Measurements from ENCODE around the gene BMERB1. TPM values are rescaled to one million over a fixed set of nuclear protein-coding genes. Genes with fewer than 3 reads are reported as not detected.

The BMERB1 gene
- total RNA-seq, 1 donor from 2014 or later, result 20.1 TPM

DNA sequence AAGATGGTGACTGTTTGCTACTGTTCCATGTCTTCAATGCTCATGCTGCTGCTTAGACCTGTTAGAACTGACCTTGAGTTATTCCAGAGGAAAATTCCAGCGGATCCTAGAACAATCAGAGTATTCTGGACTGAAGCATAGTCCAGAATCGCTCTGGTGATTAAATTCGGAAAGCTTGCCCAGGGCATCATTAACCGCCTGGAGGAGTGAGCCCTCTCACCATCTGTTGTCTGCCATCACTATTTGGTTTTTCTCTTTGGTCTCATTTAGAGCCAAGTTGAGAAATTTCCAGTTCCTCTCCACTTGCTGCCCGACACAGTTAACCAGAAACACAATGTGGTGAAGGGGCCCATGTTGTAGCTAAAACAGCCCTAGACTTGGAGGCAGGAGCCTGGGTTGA lies 104.1 kb downstream of the BMERB1 start:
- H3K9me3 Mint-ChIP-seq (ENCODE audit: unreplicated experiment), result peaks cover 4% of the 10 kb centered on the region
- no peaks in the 10 kb centered on the region for H3K4me1 Mint-ChIP-seq (ENCODE audit: low read depth, unreplicated experiment)

DNA sequence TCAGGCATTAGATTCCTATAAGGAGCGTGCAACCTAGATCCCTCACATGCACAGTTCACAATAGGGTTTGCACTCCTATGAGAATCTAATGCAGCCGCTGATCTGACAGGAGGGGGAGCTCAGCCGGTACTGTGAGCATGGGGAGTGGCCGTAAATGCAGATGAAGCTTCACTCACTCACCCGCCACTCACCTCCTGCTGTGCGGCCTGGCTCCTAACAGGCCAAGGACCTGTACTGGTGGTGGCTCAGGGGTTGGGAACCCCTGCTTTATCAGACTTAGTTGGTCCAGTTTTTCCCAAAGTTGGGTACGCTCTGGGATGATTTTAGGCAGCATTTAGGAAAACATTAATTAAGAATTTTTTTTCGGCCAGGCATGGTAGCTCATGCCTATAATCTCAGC lies 104.8 kb downstream of the BMERB1 start:
- no peaks in the 10 kb centered on the region for H3K36me3 ChIP-seq (ENCODE audit: insufficient read depth, low read length)
- Mint-ChIP-seq H3K27ac (ENCODE audit: unreplicated experiment) (no peak overlapping the region), H3K27me3 (ENCODE audit: low read depth, unreplicated experiment) (no peaks in the 10 kb centered on the region), H3K4me1 (ENCODE audit: low read depth, unreplicated experiment) (no peaks in the 10 kb centered on the region), H3K4me3 (ENCODE audit: unreplicated experiment) (no peak overlapping the region), H3K9me3 (ENCODE audit: unreplicated experiment) (peaks cover 4% of the 10 kb centered on the region), H3K36me3 (ENCODE audit: low read depth, unreplicated experiment) (peaks cover 11% of the 10 kb centered on the region)
- H3K9me3 ChIP-seq (ENCODE audit: insufficient read depth, low read depth, low read length), result no peaks in the 10 kb centered on the region
- DNase-seq (ENCODE audit: low read depth), result no peak
- no peaks in the 10 kb centered on the region for H3K4me1 ChIP-seq (ENCODE audit: insufficient read depth, low read length)
- no peak for TF ChIP-seq EZH2 (IDR thresholded peaks at IDR 0.05; ENCODE audit: insufficient read depth, low read length)
- TF ChIP-seq, protein P1, sequence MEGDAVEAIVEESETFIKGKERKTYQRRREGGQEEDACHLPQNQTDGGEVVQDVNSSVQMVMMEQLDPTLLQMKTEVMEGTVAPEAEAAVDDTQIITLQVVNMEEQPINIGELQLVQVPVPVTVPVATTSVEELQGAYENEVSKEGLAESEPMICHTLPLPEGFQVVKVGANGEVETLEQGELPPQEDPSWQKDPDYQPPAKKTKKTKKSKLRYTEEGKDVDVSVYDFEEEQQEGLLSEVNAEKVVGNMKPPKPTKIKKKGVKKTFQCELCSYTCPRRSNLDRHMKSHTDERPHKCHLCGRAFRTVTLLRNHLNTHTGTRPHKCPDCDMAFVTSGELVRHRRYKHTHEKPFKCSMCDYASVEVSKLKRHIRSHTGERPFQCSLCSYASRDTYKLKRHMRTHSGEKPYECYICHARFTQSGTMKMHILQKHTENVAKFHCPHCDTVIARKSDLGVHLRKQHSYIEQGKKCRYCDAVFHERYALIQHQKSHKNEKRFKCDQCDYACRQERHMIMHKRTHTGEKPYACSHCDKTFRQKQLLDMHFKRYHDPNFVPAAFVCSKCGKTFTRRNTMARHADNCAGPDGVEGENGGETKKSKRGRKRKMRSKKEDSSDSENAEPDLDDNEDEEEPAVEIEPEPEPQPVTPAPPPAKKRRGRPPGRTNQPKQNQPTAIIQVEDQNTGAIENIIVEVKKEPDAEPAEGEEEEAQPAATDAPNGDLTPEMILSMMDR (IDR thresholded peaks at IDR 0.05; ENCODE audit: insufficient read depth, low read depth, low read length), result no peak
- no peak overlapping the region for H3K4me3 ChIP-seq (ENCODE audit: insufficient read depth, low read depth, low read length)
- H3K27me3 ChIP-seq (ENCODE audit: insufficient read depth, low read length), result no peaks in the 10 kb centered on the region
- peaks cover 15% of the 10 kb centered on the region for H4K20me1 ChIP-seq (ENCODE audit: insufficient read depth, low read length)
- H2AFZ ChIP-seq (ENCODE audit: low read depth, low read length), result no peak overlapping the region
- H3K27ac ChIP-seq (ENCODE audit: low read depth, low read length), result no peak overlapping the region
- H3K79me2 ChIP-seq (ENCODE audit: insufficient read depth, low read length), result no peaks in the 10 kb centered on the region
- no peak for FAIRE-seq
- no peak overlapping the region for H3K9ac ChIP-seq (ENCODE audit: low read length)
- H3K4me2 ChIP-seq (ENCODE audit: low read length), result no peak overlapping the region

More for the DNA sequence above, 104.1 kb downstream of the BMERB1 start:
- H3K4me3 Mint-ChIP-seq (ENCODE audit: unreplicated experiment), result no peak overlapping the region
- no peak overlapping the region for H3K9ac ChIP-seq (ENCODE audit: low read length)
- no peak overlapping the region for H2AFZ ChIP-seq (ENCODE audit: low read depth, low read length)
- no peak for TF ChIP-seq EZH2 (IDR thresholded peaks at IDR 0.05; ENCODE audit: insufficient read depth, low read length)
- TF ChIP-seq, protein P1 (IDR thresholded peaks at IDR 0.05; ENCODE audit: insufficient read depth, low read depth, low read length), result no peak
- no peaks in the 10 kb centered on the region for H3K36me3 ChIP-seq (ENCODE audit: insufficient read depth, low read length)
- H3K4me1 ChIP-seq (ENCODE audit: insufficient read depth, low read length), result no peaks in the 10 kb centered on the region
- no peak overlapping the region for H3K27ac Mint-ChIP-seq (ENCODE audit: unreplicated experiment)
- H3K27me3 Mint-ChIP-seq (ENCODE audit: low read depth, unreplicated experiment), result peaks cover 2% of the 10 kb centered on the region
- peaks cover 16% of the 10 kb centered on the region for H3K36me3 Mint-ChIP-seq (ENCODE audit: low read depth, unreplicated experiment)
- peaks cover 15% of the 10 kb centered on the region for H4K20me1 ChIP-seq (ENCODE audit: insufficient read depth, low read length)
- H3K27ac ChIP-seq (ENCODE audit: low read depth, low read length), result no peak overlapping the region
- no peaks in the 10 kb centered on the region for H3K27me3 ChIP-seq (ENCODE audit: insufficient read depth, low read length)
- no peak for FAIRE-seq
- no peak for DNase-seq (ENCODE audit: low read depth)
- no peak overlapping the region for H3K4me2 ChIP-seq (ENCODE audit: low read length)
- no peaks in the 10 kb centered on the region for H3K9me3 ChIP-seq (ENCODE audit: insufficient read depth, low read depth, low read length)
- H3K4me3 ChIP-seq (ENCODE audit: insufficient read depth, low read depth, low read length), result no peak overlapping the region
- no peaks in the 10 kb centered on the region for H3K79me2 ChIP-seq (ENCODE audit: insufficient read depth, low read length)

DNA sequence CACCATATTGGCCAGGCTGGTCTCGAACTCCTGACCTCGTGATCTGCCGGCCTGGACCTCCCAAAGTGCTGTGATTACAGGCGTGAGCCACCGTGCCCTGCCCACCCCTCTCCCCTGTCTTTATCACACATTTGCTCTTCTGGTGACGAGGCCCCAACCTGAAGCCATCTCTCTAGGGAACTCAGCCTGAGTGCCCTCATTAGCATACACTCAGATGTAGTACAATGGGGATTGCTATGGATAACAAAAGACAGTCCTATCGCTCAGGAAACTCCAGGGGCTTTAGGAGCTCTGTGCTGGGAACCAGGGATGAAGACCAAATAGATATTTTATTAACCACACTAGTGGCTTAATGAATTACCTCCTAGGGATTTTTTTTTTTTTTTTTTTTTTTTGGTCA lies 107.9 kb downstream of the BMERB1 start:
- Histone ChIP-seq H3K9me3 (ENCODE audit: insufficient read depth, low read depth, low read length) (no peaks in the 10 kb centered on the region), H3K27me3 (ENCODE audit: insufficient read depth, low read length) (no peaks in the 10 kb centered on the region), H3K36me3 (ENCODE audit: insufficient read depth, low read length) (no peaks in the 10 kb centered on the region), H3K4me3 (ENCODE audit: insufficient read depth, low read depth, low read length) (no peak overlapping the region), H4K20me1 (ENCODE audit: insufficient read depth, low read length) (peaks cover 7% of the 10 kb centered on the region), H3K4me1 (ENCODE audit: insufficient read depth, low read length) (no peaks in the 10 kb centered on the region), H3K27ac (ENCODE audit: low read depth, low read length) (no peak overlapping the region), H3K4me2 (ENCODE audit: low read length) (no peak overlapping the region), H2AFZ (ENCODE audit: low read depth, low read length) (no peak overlapping the region), H3K79me2 (ENCODE audit: insufficient read depth, low read length) (peaks cover 3% of the 10 kb centered on the region), H3K9ac (ENCODE audit: low read length) (no peak overlapping the region)
- H3K9me3 Mint-ChIP-seq (ENCODE audit: unreplicated experiment), result peaks cover 4% of the 10 kb centered on the region
- H3K36me3 Mint-ChIP-seq (ENCODE audit: low read depth, unreplicated experiment), result peaks cover 2% of the 10 kb centered on the region
- H3K4me1 Mint-ChIP-seq (ENCODE audit: low read depth, unreplicated experiment), result no peaks in the 10 kb centered on the region
- no peak for TF ChIP-seq EZH2 (IDR thresholded peaks at IDR 0.05; ENCODE audit: insufficient read depth, low read length)
- DNase-seq (ENCODE audit: low read depth), result no peak
- H3K4me3 Mint-ChIP-seq (ENCODE audit: unreplicated experiment), result no peak overlapping the region
- no peaks in the 10 kb centered on the region for H3K27me3 Mint-ChIP-seq (ENCODE audit: low read depth, unreplicated experiment)
- FAIRE-seq, result no peak
- no peak overlapping the region for H3K27ac Mint-ChIP-seq (ENCODE audit: unreplicated experiment)

Measured in astrocyte (in vitro differentiated cells and primary cell).